K562 (cell line): Measurements from ENCODE around the gene MYOG.

Experiments
- CBX8 ChIP-seq: fragments of 200-600 bp; sonication (generic); IDR thresholded peaks from 2 replicates; pipeline ENCODE4 v1.6.1; 2012; ENCODE audit warnings: borderline replicate concordance, mixed run types, low read depth, mild to moderate bottlenecking, moderate library complexity, mixed read lengths, low read length, control low read depth, inconsistent platforms; ENCODE audit not compliant: poor library complexity, severe bottlenecking; ENCODE audit errors: extremely low read depth
- FOS ChIP-seq: IDR thresholded peaks from 3 replicates; pipeline ENCODE4 v1.6.1; 2011; ENCODE audit not compliant: insufficient read length; ENCODE audit errors: extremely low read depth
- MCM5 ChIP-seq: fragments of 450-650 bp; IDR thresholded peaks from 2 replicates; pipeline ENCODE4 v1.6.1; 2016; ENCODE audit warnings: low read depth
- PHF20 ChIP-seq: fragments of 450-650 bp; IDR thresholded peaks from 2 replicates; pipeline ENCODE4 v1.6.1; 2018; ENCODE audit not compliant: partially characterized antibody
- SMAD3 ChIP-seq: fragments of 450-650 bp; formaldehyde crosslinking; conservative IDR thresholded peaks from 2 replicates; pipeline ENCODE4 v1.4.0; 2020; ENCODE audit warnings: mild to moderate bottlenecking
- TEAD4 ChIP-seq, 2 experiments: sonication (generic) in 1 of 2; formaldehyde crosslinking in 1 of 2; IDR thresholded peaks; 2 replicates each; pipeline versions ENCODE4 v1.6.1 to v1.8.0; 2012 to 2022; ENCODE audit warnings: borderline replicate concordance in 1 of 2, inconsistent platforms in 1 of 2, low read length in 1 of 2, mild to moderate bottlenecking in 1 of 2, missing genetic modification reagents in 1 of 2
- ZKSCAN1 ChIP-seq: fragments of 150-350 bp; IDR thresholded peaks from 2 replicates; pipeline ENCODE4 v1.6.1; 2016; ENCODE audit warnings: low read depth, low read length
- ZNF124 ChIP-seq: sonication (generic); formaldehyde crosslinking; IDR thresholded peaks from 2 replicates; pipeline ENCODE4 v1.8.1; 2022; ENCODE audit warnings: missing genetic modification reagents
- TF ChIP-seq, protein P1 (sequence below): fragments of 450-650 bp; IDR thresholded peaks from 2 replicates; pipeline ENCODE4 v1.6.1; 2016; ENCODE audit warnings: mild to moderate bottlenecking, moderate library complexity
- TF ChIP-seq, protein P2 (sequence below): sonication (generic); formaldehyde crosslinking; IDR thresholded peaks from 2 replicates; pipeline ENCODE4 v1.8.0; 2022; ENCODE audit warnings: mild to moderate bottlenecking, missing genetic modification reagents
- TF ChIP-seq, protein P3 (sequence below), 3 experiments: IDR thresholded peaks in 2 of 3; conservative IDR thresholded peaks in 1 of 3; 2 replicates each; pipeline ENCODE4 v1.5.1; 2011 to 2012; ENCODE audit warnings: low read length in 3 of 3, mild to moderate bottlenecking in 3 of 3, control low read depth in 2 of 3, improper control_type of control experiment in 1 of 3, inconsistent platforms in 1 of 3, low read depth in 1 of 3, mixed read lengths in 1 of 3, moderate library complexity in 1 of 3; ENCODE audit not compliant: insufficient read depth in 2 of 3
- TF ChIP-seq, protein P4 (sequence below), 3 experiments: fragments of 200-800 bp in 1 of 3; sonication (Bioruptor generic) in 1 of 3; sonication (generic) in 1 of 3; formaldehyde crosslinking in 1 of 3; IDR thresholded peaks; 2 replicates each; pipeline versions ENCODE4 v1.6.1 to v1.8.0; 2016 to 2022; ENCODE audit warnings: mild to moderate bottlenecking in 2 of 3, missing compliant biosample characterization in 2 of 3, missing genetic modification characterization in 2 of 3, missing genetic modification reagents in 1 of 3

DNA sequence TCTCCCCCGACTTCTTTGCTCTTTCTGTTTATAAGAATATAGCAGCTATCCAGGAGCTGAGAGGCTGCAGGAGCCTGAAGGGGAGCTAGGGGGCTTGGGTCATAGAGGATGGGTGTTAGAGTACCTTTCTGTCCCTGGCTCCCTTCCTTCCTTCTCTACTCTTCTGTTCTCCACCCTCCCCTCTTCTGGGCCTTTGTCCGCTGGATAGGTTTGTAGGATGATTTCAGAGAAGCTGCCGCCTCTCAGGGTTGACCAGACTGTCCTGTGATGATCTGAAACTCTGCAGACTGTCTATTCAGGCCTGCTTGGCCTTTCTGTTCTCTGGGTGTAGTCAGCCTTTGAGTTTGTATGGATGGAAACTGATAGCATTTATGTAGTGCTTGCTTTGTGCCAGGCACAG is 33.2 kb downstream of the MYOG start:
- TF ChIP-seq CBX8 (no peak), MCM5 (no peak), TEAD4 (IDR thresholded peaks at IDR 0.05; ENCODE audit: low read length) (no peak), TEAD4 (CRISPR knock-in tag; IDR thresholded peaks at IDR 0.05; ENCODE audit: borderline replicate concordance) (no peak), FOS (no peak), PHF20 (no peak), ZKSCAN1 (no peak), SMAD3 (CRISPR knock-in tag) (no peak), ZNF124 (CRISPR knock-in tag) (no peak)
- TF ChIP-seq, protein P1, sequence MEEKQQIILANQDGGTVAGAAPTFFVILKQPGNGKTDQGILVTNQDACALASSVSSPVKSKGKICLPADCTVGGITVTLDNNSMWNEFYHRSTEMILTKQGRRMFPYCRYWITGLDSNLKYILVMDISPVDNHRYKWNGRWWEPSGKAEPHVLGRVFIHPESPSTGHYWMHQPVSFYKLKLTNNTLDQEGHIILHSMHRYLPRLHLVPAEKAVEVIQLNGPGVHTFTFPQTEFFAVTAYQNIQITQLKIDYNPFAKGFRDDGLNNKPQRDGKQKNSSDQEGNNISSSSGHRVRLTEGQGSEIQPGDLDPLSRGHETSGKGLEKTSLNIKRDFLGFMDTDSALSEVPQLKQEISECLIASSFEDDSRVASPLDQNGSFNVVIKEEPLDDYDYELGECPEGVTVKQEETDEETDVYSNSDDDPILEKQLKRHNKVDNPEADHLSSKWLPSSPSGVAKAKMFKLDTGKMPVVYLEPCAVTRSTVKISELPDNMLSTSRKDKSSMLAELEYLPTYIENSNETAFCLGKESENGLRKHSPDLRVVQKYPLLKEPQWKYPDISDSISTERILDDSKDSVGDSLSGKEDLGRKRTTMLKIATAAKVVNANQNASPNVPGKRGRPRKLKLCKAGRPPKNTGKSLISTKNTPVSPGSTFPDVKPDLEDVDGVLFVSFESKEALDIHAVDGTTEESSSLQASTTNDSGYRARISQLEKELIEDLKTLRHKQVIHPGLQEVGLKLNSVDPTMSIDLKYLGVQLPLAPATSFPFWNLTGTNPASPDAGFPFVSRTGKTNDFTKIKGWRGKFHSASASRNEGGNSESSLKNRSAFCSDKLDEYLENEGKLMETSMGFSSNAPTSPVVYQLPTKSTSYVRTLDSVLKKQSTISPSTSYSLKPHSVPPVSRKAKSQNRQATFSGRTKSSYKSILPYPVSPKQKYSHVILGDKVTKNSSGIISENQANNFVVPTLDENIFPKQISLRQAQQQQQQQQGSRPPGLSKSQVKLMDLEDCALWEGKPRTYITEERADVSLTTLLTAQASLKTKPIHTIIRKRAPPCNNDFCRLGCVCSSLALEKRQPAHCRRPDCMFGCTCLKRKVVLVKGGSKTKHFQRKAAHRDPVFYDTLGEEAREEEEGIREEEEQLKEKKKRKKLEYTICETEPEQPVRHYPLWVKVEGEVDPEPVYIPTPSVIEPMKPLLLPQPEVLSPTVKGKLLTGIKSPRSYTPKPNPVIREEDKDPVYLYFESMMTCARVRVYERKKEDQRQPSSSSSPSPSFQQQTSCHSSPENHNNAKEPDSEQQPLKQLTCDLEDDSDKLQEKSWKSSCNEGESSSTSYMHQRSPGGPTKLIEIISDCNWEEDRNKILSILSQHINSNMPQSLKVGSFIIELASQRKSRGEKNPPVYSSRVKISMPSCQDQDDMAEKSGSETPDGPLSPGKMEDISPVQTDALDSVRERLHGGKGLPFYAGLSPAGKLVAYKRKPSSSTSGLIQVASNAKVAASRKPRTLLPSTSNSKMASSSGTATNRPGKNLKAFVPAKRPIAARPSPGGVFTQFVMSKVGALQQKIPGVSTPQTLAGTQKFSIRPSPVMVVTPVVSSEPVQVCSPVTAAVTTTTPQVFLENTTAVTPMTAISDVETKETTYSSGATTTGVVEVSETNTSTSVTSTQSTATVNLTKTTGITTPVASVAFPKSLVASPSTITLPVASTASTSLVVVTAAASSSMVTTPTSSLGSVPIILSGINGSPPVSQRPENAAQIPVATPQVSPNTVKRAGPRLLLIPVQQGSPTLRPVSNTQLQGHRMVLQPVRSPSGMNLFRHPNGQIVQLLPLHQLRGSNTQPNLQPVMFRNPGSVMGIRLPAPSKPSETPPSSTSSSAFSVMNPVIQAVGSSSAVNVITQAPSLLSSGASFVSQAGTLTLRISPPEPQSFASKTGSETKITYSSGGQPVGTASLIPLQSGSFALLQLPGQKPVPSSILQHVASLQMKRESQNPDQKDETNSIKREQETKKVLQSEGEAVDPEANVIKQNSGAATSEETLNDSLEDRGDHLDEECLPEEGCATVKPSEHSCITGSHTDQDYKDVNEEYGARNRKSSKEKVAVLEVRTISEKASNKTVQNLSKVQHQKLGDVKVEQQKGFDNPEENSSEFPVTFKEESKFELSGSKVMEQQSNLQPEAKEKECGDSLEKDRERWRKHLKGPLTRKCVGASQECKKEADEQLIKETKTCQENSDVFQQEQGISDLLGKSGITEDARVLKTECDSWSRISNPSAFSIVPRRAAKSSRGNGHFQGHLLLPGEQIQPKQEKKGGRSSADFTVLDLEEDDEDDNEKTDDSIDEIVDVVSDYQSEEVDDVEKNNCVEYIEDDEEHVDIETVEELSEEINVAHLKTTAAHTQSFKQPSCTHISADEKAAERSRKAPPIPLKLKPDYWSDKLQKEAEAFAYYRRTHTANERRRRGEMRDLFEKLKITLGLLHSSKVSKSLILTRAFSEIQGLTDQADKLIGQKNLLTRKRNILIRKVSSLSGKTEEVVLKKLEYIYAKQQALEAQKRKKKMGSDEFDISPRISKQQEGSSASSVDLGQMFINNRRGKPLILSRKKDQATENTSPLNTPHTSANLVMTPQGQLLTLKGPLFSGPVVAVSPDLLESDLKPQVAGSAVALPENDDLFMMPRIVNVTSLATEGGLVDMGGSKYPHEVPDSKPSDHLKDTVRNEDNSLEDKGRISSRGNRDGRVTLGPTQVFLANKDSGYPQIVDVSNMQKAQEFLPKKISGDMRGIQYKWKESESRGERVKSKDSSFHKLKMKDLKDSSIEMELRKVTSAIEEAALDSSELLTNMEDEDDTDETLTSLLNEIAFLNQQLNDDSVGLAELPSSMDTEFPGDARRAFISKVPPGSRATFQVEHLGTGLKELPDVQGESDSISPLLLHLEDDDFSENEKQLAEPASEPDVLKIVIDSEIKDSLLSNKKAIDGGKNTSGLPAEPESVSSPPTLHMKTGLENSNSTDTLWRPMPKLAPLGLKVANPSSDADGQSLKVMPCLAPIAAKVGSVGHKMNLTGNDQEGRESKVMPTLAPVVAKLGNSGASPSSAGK = no peak
- TF ChIP-seq, protein P2, sequence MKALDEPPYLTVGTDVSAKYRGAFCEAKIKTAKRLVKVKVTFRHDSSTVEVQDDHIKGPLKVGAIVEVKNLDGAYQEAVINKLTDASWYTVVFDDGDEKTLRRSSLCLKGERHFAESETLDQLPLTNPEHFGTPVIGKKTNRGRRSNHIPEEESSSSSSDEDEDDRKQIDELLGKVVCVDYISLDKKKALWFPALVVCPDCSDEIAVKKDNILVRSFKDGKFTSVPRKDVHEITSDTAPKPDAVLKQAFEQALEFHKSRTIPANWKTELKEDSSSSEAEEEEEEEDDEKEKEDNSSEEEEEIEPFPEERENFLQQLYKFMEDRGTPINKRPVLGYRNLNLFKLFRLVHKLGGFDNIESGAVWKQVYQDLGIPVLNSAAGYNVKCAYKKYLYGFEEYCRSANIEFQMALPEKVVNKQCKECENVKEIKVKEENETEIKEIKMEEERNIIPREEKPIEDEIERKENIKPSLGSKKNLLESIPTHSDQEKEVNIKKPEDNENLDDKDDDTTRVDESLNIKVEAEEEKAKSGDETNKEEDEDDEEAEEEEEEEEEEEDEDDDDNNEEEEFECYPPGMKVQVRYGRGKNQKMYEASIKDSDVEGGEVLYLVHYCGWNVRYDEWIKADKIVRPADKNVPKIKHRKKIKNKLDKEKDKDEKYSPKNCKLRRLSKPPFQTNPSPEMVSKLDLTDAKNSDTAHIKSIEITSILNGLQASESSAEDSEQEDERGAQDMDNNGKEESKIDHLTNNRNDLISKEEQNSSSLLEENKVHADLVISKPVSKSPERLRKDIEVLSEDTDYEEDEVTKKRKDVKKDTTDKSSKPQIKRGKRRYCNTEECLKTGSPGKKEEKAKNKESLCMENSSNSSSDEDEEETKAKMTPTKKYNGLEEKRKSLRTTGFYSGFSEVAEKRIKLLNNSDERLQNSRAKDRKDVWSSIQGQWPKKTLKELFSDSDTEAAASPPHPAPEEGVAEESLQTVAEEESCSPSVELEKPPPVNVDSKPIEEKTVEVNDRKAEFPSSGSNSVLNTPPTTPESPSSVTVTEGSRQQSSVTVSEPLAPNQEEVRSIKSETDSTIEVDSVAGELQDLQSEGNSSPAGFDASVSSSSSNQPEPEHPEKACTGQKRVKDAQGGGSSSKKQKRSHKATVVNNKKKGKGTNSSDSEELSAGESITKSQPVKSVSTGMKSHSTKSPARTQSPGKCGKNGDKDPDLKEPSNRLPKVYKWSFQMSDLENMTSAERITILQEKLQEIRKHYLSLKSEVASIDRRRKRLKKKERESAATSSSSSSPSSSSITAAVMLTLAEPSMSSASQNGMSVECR (CRISPR knock-in tag) = no peak
- TF ChIP-seq, protein P3, sequence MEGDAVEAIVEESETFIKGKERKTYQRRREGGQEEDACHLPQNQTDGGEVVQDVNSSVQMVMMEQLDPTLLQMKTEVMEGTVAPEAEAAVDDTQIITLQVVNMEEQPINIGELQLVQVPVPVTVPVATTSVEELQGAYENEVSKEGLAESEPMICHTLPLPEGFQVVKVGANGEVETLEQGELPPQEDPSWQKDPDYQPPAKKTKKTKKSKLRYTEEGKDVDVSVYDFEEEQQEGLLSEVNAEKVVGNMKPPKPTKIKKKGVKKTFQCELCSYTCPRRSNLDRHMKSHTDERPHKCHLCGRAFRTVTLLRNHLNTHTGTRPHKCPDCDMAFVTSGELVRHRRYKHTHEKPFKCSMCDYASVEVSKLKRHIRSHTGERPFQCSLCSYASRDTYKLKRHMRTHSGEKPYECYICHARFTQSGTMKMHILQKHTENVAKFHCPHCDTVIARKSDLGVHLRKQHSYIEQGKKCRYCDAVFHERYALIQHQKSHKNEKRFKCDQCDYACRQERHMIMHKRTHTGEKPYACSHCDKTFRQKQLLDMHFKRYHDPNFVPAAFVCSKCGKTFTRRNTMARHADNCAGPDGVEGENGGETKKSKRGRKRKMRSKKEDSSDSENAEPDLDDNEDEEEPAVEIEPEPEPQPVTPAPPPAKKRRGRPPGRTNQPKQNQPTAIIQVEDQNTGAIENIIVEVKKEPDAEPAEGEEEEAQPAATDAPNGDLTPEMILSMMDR (IDR thresholded peaks at IDR 0.05 in 2 of 3, conservative IDR thresholded peaks at IDR 0.05 in 1 of 3; ENCODE audit: insufficient read depth in 2 of 3, low read depth in 1 of 3, low read length in 3 of 3) = no peak
- TF ChIP-seq, protein P4, sequence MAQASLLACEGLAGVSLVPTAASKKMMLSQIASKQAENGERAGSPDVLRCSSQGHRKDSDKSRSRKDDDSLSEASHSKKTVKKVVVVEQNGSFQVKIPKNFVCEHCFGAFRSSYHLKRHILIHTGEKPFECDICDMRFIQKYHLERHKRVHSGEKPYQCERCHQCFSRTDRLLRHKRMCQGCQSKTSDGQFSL (CRISPR knock-in tag; IDR thresholded peaks at IDR 0.05) = no peak
- TF ChIP-seq, protein P4 (tag; IDR thresholded peaks at IDR 0.05) = no peak
